ENCODE data around the gene SDHA.
"Not testable (repeated sequence)": the region's sequence is repeated elsewhere in the genome, so short reads cannot be mapped to it uniquely, and the experiment has no call there.

Gene SDHA

DNA sequence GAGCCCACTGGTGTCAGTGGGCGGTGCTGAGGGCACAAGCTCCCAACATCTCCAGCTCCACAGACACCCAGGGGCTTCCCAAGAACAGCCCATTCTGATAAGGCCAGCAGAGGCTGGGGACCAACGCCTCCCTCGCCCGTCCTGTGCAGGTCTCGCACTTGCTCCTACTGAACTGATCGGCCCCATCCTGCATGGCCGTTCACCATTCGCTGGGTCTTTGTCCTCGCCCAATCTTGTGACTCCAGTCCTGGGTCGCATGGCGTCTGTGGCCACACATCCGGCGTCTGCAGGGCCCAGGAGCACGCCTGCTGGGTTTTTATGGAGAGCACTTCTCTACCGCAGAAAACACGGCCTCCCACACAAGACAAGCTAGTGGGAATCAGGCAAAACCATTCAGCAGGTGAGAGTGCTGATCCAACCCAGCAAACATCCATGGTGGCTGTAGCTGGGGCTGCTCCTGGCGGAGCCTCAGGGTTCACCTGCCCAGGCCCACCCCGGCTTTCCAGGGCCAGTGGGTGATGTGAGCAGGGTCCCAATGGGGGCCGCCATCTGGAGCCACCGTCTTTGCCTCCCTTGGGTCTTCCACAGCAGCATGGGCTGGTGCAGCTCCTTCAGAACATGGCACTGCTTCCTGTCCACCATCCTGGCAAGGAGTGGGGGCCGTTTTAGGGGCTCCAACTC is 19.5 kb upstream of the SDHA start:
- DNase-seq, result no peak

DNA sequence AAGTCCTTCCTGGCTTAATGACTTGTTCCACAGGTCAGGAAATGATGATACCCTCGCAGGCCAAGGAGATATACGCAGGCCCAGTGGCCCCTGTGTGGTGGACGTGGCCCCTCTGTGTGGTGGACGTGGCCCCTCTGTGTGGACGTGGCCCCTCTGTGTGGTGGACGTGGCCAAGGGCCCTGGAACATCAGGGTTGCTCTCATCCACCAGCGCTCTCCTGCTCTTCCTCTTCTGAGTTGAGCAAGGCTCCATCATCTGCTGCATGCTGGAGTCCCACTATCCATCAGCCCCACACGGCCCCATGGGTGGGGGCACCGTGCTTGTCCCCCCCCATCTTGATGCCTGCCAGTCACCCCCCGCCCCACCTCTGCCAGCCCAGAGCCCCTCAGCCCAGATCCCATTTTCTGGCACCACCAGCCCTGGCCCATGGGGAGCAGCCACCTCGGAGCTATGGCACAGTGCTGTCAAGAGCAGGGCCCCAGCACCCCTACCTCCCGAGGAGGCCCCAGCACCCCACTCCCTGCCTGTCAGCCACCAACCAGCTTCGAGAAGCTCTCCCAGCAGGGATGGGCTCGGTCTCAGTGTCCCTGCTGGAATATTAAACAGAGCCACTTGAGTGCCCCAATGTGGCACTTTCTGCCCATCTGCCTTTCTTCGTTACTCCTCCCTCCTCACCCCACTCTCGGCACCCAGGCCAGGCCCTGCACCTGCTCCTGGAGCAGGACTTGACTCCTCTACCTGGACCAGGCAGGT is 18.7 kb upstream of the SDHA start:
- DNase-seq, result no peak

DNA sequence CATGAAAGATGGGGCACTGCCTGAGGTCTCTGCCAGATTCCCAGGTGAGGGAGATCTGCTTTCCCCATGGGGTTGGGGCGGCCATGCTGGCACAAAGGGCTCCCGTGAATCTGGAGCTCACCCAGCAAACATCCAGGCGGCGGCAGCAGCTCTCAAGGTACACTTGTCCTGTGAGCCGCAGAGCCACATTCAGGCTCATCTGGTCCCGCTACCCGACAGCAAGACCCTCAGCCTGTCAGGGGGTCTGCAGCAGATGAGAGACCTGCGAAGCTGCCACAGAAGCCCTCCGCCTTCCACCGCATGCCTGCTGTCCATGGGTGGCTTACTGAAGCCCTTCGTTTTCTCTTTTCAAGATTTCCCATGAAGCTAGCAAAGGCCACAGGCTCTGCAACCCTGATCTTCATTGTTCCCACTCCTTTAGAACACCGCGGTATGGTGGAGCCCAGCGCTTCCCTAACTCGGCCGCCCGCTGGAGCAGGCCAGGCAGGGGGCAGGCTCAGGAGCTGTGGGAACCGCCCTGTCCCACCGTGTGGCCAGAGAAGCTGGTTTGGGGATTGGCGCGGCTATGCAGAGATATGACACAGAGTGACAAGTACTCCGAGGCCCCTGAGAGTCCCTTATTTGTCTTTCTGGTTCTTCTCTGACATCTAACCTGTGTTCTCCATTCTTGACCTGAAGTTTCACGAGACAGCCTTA is 18.0 kb upstream of the SDHA start:
- no peak for DNase-seq

DNA sequence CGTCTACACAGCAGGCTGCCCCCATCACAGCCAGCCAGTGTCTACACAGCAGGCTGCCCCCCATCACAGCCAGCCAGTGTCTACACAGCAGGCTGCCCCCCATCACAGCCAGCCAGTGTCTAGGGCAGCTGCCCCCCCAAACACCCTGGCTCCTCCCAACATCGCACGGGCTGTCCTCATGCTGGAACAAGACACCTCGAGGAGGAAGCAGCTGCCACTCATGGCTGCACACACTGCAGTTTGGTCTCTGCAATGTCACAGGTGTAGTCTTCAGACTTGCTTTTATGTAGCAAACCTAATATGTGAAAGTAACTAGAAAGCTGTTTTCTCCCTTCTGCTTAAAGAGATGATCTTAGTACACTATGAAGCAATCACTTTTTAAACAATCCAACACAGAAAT is 17.1 kb upstream of the SDHA start:
- no peak for DNase-seq

DNA sequence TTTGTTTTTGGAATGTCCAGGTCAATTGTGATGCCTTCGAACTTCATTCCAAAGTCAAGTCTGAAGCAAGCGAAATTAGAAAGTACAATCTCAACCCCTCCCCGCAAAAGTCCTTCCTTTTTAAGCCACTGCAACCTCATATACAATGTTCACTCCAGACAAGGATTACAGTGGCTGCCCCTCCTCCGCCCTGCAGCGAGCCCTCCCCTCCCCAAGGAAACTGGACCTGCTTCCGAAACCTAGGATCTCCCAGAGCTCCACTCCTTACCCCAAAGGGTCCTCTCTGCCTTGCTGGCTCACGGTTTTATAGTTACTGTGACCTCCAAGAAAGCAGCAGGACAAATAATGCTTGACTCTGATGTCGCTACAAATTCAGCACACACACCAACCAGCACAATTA is 16.4 kb upstream of the SDHA start:
- DNase-seq, result no peak

DNA sequence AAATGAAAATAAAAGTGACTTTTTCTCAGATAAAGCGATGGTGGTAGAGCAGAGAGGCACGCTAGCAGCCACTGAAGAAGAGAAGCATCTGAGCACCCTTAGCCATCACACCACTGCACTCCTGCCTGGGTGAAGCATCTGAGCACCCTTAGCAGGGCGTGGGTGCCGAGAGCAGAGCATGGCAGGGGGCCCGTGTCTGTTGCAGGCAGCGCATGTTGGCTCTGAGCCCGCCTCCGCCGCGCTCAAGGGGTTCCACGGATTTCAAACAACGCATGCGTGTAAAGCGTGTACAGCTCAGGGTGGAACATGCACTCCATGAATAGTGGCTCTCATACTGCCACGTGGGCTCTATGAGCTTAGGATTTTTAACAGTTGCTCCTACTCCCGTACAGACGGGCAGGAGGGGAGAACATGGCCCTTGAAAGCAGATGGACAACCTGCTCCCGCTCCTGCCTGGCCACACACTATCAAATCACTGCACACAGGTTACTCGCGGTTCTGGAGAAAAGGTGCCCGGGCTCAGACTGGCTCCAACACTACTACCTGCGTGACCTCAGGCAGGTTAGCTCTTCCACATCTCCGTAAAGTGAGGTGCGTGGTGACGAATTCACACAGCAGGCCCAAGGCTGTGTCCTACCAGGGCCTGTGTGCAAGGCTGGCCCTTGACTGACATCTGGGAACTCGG is 14.7 kb upstream of the SDHA start:
- DNase-seq, result no peak

DNA sequence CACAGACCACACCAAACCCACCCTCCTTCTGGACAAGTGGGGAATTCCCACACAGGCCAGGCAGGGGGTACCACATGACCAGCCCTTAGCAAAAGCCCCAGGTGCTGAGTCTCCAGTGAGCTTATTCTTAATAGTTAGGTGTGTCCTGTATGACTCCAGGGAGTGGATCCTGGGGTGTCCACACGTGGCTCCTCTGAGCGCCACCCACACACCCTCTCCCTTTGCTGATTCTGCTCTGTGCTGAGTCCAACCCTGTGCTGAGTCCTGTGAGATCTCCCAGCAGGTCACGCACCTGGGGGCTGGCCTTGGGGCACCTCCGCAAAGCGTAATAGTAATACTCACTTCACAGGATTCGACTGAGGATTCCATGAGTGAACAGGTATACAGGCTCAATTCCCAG is 14.1 kb upstream of the SDHA start:
- no peak for DNase-seq

DNA sequence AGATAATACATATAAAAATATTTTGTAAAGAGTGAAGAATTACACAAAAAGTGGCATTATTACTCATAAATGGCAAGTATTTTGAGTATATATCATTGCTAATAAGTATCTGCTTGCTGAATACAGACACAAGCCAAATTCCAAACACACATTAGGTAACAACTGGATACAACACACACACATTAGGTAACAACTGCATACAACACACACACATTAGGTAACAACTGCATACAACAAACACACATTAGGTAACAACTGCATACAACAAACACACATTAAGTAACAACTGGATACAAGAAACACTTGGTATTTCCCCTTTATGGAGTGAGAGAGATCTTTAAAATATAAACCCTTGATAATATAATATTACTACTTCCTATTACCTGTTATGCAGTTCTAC is 13.7 kb upstream of the SDHA start:
- no peak for DNase-seq

DNA sequence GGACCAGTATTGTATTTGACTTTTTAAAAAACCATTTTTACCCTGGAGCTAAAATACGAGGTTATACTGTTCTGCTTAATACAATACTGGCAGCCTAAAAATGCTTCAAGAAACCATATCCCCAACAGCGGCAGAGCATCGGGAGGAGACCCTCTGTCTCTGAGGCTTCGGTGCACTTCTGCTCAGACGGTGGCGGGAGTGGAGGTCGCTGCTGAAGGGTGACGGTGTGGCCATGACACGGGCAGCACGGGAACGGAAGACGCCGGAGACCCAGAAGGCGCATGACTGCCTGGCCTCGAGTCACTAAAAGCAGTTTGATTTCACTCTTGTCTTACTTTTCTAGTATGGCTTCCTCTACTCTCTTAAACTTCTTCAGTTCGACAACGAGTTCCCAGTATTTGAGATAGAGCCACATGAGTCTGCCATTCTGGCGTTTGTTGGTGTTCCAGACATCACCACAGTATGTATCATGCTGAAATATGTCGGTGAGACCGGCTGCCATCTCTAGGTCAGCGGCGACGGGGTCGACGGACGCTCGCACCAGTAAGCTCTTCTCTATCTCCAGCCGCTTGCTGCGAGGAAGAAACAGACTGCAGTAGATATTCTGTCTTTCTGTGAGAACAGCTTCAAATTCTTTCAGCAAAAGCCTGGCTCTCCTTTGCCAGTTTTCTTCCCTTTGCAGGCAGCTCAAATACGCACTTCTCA is 13.0 kb upstream of the SDHA start:
- no peak for DNase-seq

DNA sequence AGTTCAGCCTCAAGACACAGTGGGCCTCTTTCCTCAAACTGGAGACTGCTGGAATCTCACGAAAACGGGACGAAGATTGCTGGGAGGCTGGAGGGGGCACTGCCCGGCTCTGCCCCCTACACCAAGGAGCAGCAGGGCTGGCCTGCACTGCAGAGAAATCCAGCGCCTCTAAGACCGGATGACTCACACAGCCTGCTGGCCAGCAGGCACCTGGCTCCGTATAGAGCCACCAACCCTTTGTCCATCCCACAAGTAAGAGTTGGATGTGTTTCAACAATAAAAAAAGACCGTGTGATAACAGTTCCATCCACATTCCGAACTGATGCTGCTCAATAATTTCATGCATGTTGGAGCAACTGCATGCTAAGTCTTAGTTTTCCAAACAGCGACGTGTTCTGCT is 11.7 kb upstream of the SDHA start:
- DNase-seq, result no peak

DNA sequence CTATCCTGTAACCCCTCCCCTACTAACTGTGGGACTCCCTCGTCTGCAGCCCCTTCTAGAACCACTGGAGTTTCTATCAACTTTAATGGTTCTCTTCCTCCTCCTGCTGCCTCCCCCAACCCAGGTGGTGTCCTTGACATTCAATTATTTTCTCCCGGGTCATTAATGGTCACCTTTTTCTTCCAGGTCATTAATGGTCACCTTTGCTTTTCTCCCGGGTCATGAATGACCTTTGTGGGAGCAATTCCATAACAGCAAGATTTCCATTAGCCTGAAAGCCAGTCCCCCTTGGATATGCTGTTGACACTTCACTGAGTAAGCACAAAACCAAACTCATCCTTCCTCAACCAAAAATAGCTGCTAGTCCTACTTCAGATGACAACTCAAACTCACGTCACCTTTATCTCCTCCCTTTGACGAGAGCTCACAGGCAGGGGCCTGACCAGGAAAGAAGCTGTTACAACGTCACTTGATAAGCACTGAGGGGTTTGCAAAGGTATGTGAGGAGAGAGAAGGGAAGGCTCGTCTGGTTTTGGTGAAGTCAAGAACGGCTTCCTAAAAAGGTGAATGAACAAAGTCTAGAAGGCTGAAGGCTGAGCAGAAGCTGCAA is 11.1 kb upstream of the SDHA start:
- no peak for DNase-seq

DNA sequence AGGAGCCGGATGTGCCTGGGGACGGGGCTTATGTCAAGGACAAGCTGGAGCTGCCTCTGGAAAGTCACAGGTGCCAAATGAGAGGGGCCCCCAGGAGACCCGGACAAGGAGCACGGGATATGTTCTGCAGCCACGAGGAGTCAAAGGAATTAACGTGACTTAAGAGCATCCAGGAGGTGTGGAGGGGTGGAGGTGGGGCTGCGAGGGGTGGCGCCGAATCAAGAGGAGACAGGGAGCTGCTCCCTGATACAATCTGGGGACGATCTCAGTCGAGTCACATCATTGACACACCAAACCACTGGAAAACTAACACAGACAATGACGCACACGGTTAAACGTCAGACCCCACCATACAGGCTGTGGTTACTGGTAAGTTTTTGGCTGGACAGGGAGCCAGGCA is 10.5 kb upstream of the SDHA start:
- DNase-seq, result no peak

DNA sequence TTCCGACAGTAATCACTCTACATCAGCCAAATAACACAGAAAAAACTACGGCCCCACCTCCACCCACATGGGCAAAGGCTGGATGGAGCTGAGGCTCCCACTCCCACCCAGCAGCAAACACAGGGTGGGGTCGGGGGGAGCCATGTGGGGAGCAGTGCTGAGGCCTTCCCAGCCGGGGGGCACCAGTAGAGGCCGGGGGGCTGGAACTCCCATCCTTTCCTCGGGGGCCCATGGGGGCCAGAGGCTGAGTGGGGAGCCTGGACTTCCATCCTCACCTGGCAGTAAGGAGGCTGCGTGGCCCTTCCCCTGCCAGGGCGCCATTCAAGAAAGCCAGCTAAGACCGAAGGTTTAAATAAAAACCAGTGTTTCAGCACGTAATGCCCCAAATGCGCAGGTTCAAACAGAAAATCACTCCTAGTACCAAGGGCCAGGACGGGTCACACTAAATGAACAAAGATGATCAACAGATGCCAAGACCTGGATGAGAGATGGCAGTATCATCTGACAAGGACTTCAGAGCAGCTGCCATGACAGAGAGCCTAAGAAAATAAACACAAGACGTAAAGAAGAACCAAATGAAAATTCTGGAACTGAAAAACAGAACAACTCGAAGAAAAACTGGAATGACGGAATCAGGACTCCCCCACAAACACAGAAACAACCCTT is 9.5 kb upstream of the SDHA start:
- no peak for DNase-seq

DNA sequence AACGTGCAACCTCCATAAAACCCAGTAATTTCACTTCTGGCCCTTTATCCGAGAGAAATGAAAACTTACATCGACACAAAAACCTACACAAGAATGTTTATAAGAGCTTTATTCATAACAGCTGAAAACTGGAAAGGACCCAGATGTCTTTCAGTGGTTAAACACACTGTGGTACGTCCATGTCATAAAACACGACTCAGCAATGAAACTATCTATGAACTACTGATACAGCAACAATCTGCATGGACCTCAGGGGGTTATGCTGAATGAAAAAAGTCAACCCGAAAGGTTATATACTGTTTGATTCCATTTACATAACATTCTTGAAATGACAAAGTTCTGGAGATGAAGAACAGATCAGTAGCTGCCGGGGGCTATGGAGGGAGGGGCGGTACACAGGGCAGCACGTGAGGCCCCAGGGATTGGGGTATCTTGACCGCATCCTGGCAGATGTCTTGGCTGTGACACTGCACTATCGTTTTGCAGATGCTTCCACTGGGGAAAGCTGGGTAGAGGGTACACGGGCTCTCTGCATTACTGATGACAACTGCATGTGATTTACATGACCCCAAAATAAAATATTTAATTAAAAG is 4.2 kb upstream of the SDHA start:
- DNase-seq, result no peak

DNA sequence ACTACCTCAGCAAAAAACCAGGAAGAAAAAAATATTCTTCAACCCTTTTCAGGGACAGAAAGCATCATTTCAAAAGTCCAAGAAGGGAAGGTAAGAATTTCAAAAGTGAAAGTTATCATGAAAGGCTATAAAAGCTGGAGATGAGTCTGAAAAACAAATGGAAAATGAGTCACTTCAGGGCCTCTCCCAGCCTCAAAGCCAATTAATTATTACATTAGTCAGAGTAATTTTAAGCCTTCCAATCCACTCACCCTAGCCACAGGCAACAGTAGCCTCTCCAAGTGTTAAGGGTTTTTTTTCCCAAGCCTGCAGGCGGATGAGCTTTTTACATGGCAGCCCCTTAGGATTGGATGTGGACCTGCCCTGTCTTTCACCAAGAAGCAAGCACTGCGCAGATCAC is 2.9 kb upstream of the SDHA start:
- not testable (repeated sequence) for DNase-seq

DNA sequence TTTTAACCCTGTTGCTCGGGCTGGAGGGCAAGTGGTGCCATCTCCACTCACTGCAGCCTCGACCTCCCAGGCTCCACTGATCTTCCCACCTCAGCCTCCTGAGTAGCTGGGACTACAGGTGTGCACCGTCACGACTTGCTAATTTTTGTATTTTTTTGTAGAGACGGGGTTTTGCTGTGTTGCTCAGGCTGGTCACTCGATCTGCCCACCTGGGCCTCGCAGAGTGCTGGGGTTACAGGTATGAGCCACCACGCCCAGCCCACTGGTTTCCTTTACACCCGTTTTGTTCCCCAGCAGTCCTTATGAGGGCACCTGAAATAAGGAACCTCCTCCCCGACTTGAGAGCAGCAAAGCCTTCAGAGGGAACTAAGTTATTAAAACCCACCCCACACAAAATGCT is 2.0 kb upstream of the SDHA start:
- DNase-seq, result not testable (repeated sequence)

DNA sequence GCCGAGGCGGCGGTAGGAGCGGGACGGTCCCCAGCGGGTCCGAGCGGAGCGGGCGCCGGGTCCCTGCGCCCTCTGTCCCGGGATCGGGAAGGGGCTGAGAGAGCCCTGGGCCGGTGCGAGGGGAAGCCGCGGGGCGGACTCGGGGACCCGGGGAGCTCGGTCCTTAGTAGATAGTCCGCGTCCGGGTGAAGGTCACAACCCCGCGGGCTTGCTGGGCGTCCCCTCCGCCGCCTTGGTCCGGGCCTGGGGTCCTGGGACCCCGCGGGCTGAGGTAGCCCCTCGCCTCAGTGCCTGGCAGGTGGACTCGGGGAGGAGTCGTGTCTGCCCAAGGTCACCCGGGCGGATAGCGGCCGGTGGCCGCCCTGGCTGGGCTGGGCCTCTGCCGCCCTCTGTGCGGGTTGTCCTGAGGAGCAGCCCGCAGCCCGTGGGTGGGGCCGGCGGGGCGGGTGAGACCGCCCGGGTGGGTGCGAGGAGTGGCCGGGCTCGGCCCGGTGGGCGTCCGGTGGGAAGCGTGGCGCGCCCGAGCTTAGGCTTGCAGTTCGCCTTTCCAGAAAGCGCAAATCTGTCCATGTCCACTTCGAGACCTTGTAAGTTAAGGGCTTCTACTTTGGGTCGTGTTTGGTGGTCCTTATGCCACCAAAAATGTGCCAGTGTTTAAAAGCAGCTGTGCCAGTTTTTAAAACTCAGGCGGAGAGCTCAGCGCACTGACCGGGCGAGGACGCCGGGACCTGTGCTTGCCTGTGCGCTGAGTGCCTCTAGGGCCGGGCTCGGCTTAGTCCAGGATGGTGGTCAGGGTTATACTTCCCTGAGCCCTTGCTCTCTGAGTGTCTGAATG is 554 bp downstream of the SDHA start:
- no peak for DNase-seq

DNA sequence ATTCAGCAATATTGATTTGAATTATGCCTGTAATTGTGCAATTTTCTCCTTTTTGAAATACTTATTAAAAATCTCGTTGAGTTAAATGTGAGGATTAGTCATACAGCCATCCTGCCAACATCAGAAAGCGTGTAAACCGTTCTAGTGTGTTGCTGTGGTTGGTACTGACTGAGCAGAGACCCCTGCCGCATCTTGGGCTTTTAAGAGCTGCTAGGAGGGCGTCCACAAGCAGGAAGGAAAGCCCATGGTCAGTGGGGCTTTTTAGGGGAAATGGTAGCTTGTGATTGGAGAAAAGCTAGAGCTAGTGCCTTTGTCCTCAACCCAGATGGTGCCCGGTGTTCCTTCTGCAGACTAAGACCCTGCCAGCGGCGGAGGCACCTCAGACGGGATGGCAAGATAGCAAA is 1.3 kb downstream of the SDHA start:
- DNase-seq, result no peak

DNA sequence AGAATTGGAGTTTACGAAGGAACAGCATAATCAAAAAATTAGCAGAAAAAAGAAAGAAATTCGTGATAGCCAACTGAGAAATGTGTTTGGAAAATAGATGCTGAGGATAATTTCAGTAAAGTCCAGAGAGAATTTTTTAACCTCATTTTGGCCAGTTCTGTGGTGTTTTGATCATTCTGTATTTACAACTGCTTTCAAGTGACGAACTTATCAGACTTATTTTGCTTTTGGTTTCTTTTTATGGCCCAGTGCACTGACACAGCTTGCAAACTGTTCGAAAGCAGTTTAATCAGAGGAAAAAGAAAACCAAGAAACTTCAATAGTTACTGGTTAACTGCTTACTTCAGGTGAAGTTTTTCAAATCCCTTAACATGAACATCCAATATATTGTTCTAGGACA is 1.9 kb downstream of the SDHA start:
- DNase-seq, result no peak

DNA sequence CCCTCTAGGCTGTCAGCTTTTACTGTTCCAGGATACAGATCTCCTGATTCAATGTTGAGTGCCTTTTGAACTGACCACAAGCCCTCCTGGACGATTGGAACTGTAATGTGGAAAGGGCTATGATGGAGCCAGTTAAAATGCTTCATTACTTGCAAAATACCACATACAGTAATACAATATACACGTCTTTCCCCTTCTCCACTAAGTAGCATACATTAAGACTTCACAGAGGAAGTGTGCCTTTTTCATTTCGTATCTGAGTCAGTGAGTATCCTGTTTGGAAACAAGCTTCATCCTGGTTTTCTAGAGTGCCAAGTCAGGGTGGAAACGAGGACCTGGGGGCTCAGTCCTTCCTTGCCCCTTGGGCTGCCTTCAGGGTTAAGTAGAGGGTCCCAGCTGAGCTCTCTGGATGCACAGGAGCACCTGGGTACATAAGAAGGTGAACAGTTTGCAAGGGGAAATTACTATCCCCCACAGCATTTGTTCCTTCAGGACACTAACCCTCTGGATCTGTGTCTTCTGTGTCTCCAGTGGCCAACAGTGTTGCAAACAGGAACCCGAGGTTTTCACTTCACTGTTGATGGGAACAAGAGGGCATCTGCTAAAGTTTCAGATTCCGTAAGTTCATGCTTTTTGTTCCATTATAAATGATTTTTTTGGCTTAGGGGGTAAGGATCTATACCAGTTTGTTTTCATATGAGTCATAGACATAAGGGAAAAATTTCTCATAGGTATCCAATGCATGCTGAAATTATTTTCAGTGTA is 5.0 kb downstream of the SDHA start:
- DNase-seq, result not testable (repeated sequence)
